HEK293 (cell line): ENCODE results near the gene HNF1A.

Experiments
- CTCF ChIA-PET: fragments of 350-600 bp; formaldehyde crosslinking; extraction: SDS; loops from one replicate; lab custom pipeline; 2021; ENCODE audit warnings: antibody characterized with exemption; lab: Yijun Ruan, JAX
- POLR2A ChIA-PET: fragments of 300-600 bp; formaldehyde crosslinking; extraction: SDS; loops from one replicate; lab custom pipeline; 2020; ENCODE audit warnings: antibody characterized with exemption, inconsistent platforms; lab: Yijun Ruan, JAX
- H3K27ac ChIP-seq: fragments of 200-500 bp; sonication (Bioruptor generic); 2 replicates; pipeline ENCODE4 v1.5.1; 2014; ENCODE audit warnings: low read depth, low read length, control low read depth, inconsistent platforms; ENCODE audit errors: extremely low read depth
- H3K36me3 ChIP-seq, 2 experiments: fragments of 200-500 bp in 1 of 2; sonication (Bioruptor generic) in 1 of 2; 1 replicate in 1 of 2; 2 replicates in 1 of 2; pipeline ENCODE4 v1.5.1; 2014 to 2017; ENCODE audit warnings: inconsistent platforms in 2 of 2, low read length in 2 of 2; ENCODE audit not compliant: control insufficient read depth in 2 of 2, insufficient read depth in 1 of 2
- H3K4me1 ChIP-seq: fragments of 200-500 bp; sonication (Bioruptor generic); 2 replicates; pipeline ENCODE4 v1.5.1; 2014; ENCODE audit warnings: mild to moderate bottlenecking, low read length, inconsistent platforms; ENCODE audit not compliant: control insufficient read depth, insufficient read depth
- H3K4me3 ChIP-seq: 2 replicates; pipeline ENCODE4 v1.5.1; 2011; ENCODE audit warnings: low read depth, mild to moderate bottlenecking, control low read depth, low read length, moderate library complexity
- H3K9me3 ChIP-seq: fragments of 200-500 bp; sonication (Bioruptor generic); 2 replicates; pipeline ENCODE4 v1.5.1; 2014; ENCODE audit warnings: low read depth, low read length, inconsistent platforms; ENCODE audit not compliant: control insufficient read depth, insufficient read depth
- HOXD13 ChIP-seq: sonication (generic); formaldehyde crosslinking; IDR thresholded peaks from 2 replicates; pipeline ENCODE4 v1.8.0; 2022; ENCODE audit warnings: missing genetic modification reagents, borderline replicate concordance
- MYNN ChIP-seq: fragments of 450-650 bp; formaldehyde crosslinking; IDR thresholded peaks from 2 replicates; pipeline ENCODE4 v1.5.1; 2016; ENCODE audit warnings: missing biosample characterization, missing genetic modification characterization, borderline replicate concordance
- OSR2 ChIP-seq: fragments of 450-650 bp; formaldehyde crosslinking; IDR thresholded peaks from 2 replicates; pipeline ENCODE4 v1.5.1; 2016; ENCODE audit warnings: missing biosample characterization, missing genetic modification characterization
- SP2 ChIP-seq: fragments of 450-650 bp; formaldehyde crosslinking; IDR thresholded peaks from 2 replicates; pipeline ENCODE4 v1.5.1; 2016; ENCODE audit warnings: missing biosample characterization, missing genetic modification characterization
- ZBTB1 ChIP-seq: fragments of 450-650 bp; formaldehyde crosslinking; IDR thresholded peaks from 2 replicates; pipeline ENCODE4 v1.5.1; 2016; ENCODE audit warnings: missing biosample characterization, missing genetic modification characterization
- ZFP37 ChIP-seq: fragments of 450-650 bp; formaldehyde crosslinking; IDR thresholded peaks from 2 replicates; pipeline ENCODE4 v1.5.1; 2016; ENCODE audit warnings: missing biosample characterization, missing genetic modification characterization
- ZIC2 ChIP-seq: fragments of 450-650 bp; formaldehyde crosslinking; IDR thresholded peaks from 2 replicates; pipeline ENCODE4 v1.5.1; 2016; ENCODE audit warnings: missing biosample characterization, missing genetic modification characterization
- ZNF146 ChIP-seq: fragments of 450-650 bp; formaldehyde crosslinking; IDR thresholded peaks from 2 replicates; pipeline ENCODE4 v1.5.1; 2016; ENCODE audit warnings: missing biosample characterization, missing genetic modification characterization
- ZNF16 ChIP-seq: fragments of 450-650 bp; formaldehyde crosslinking; IDR thresholded peaks from 2 replicates; pipeline ENCODE4 v1.5.1; 2016; ENCODE audit warnings: low read depth, missing biosample characterization, missing genetic modification characterization
- ZNF18 ChIP-seq: fragments of 450-650 bp; formaldehyde crosslinking; IDR thresholded peaks from 2 replicates; pipeline ENCODE4 v1.5.1; 2016; ENCODE audit warnings: missing biosample characterization, missing genetic modification characterization
- ZNF266 ChIP-seq: fragments of 450-650 bp; formaldehyde crosslinking; IDR thresholded peaks from 2 replicates; pipeline ENCODE4 v1.5.1; 2016; ENCODE audit warnings: missing biosample characterization, missing genetic modification characterization, low read depth
- ZNF302 ChIP-seq: fragments of 450-650 bp; formaldehyde crosslinking; IDR thresholded peaks from 2 replicates; pipeline ENCODE4 v1.5.1; 2016; ENCODE audit warnings: missing biosample characterization, missing genetic modification characterization, low read depth
- ZNF335 ChIP-seq: fragments of 450-650 bp; formaldehyde crosslinking; conservative IDR thresholded peaks from 2 replicates; pipeline ENCODE4 v1.5.1; 2016; ENCODE audit warnings: missing biosample characterization, missing genetic modification characterization
- ZNF391 ChIP-seq: fragments of 450-650 bp; formaldehyde crosslinking; IDR thresholded peaks from 2 replicates; pipeline ENCODE4 v1.5.1; 2016; ENCODE audit warnings: low read depth, missing biosample characterization, missing genetic modification characterization, borderline replicate concordance
- ZNF404 ChIP-seq: fragments of 450-650 bp; formaldehyde crosslinking; IDR thresholded peaks from 2 replicates; pipeline ENCODE4 v1.5.1; 2017; ENCODE audit warnings: missing biosample characterization, missing genetic modification characterization
- ZNF548 ChIP-seq: fragments of 450-650 bp; formaldehyde crosslinking; IDR thresholded peaks from 2 replicates; pipeline ENCODE4 v1.5.1; 2016; ENCODE audit warnings: missing biosample characterization, missing genetic modification characterization
- ZNF621 ChIP-seq: fragments of 450-650 bp; formaldehyde crosslinking; IDR thresholded peaks from 2 replicates; pipeline ENCODE4 v1.5.1; 2017; ENCODE audit warnings: missing biosample characterization, missing genetic modification characterization
- ZNF670 ChIP-seq: fragments of 450-650 bp; formaldehyde crosslinking; IDR thresholded peaks from 2 replicates; pipeline ENCODE4 v1.5.1; 2016; ENCODE audit warnings: missing biosample characterization, missing genetic modification characterization, low read depth
- ZSCAN16 ChIP-seq: fragments of 450-650 bp; formaldehyde crosslinking; IDR thresholded peaks from 2 replicates; pipeline ENCODE4 v1.5.1; 2016; ENCODE audit warnings: missing biosample characterization, missing genetic modification characterization
- TF ChIP-seq, protein P1 (sequence below): fragments of 450-650 bp; formaldehyde crosslinking; IDR thresholded peaks from 2 replicates; pipeline ENCODE4 v1.5.1; 2017; ENCODE audit warnings: missing biosample characterization, missing genetic modification characterization
- TF ChIP-seq, protein P2 (sequence below): fragments of 450-650 bp; formaldehyde crosslinking; IDR thresholded peaks from 2 replicates; pipeline ENCODE4 v1.5.1; 2016; ENCODE audit warnings: missing biosample characterization, missing genetic modification characterization

Gene HNF1A

DNA sequence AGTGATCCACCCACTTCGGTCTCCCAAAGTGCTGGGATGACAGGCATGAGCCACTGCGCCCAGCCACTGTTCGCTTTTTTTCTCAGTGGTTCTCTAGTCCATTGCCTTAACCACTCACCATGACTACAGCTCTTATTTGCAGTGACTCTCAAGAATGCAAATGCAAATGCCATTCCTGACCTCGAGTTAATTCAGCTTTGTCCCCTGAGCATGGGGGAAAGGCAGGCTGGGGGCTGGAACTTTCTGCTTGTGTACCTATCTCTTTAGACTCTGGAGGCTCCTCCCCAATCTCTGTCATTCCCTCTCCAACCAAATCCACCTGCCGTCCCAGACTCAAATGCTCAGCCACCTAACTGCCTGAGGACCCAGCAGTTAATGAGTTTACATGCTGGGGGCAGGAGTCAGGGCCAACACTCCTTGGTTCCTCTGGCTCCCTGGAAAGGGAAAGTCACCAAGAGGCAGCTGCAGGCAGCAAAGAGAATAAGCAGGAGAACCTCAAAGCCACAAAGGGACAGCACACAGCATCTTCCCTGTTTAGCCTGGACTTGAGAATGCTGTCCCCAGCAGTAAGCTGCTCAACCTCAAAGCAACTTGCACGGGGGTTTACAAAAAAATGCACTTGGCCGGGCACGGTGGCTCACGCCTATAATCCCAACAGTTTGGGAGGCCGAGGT, 5.3 kb upstream of the HNF1A start:
- POLR2A ChIA-PET: no interaction called here
- no peaks in the 10 kb centered on the region for H3K9me3 ChIP-seq
- H3K4me3 ChIP-seq: no peak overlapping the region
- no peaks in the 10 kb centered on the region for H3K4me1 ChIP-seq
- TF ChIP-seq ZNF266 (tag by site-specific recombination): no peak
- TF ChIP-seq ZNF302 (tag by site-specific recombination): no peak
- TF ChIP-seq ZNF16 (tag by site-specific recombination): no peak
- TF ChIP-seq MYNN (tag by site-specific recombination): peak; percentile 74; the same call in 1 of the 2 replicates
- peak; percentile 95 for TF ChIP-seq ZNF335 (tag by site-specific recombination)
- peak; percentile 35; the same call in 1 of the 2 replicates for TF ChIP-seq ZIC2 (tag by site-specific recombination)
- TF ChIP-seq ZBTB1 (tag by site-specific recombination): no peak
- TF ChIP-seq SP2 (tag by site-specific recombination): no peak
- TF ChIP-seq ZNF18: no peak
- TF ChIP-seq OSR2 (tag by site-specific recombination): no peak
- CTCF ChIA-PET: interaction anchor here (0.6 to 3.5 kb wide), 13 partner anchors 10 to 1471 kb away, joined by 3 to 32 read pairs (median 5); partner anchors contain the start of gene POP5
- H3K27ac ChIP-seq: no peak overlapping the region
- no peaks in the 10 kb centered on the region for H3K36me3 ChIP-seq

- Histone ChIP-seq H3K4me3 (no peak overlapping the region), H3K36me3 (no peaks in the 10 kb centered on the region), H3K4me1 (no peaks in the 10 kb centered on the region), H3K27ac (no peak overlapping the region), H3K9me3 (no peaks in the 10 kb centered on the region)
- TF ChIP-seq ZNF670: no peak
- TF ChIP-seq ZNF548 (tag by site-specific recombination): no peak
- no peak for TF ChIP-seq ZNF146 (tag by site-specific recombination)
- no peak for TF ChIP-seq ZNF404 (tag by site-specific recombination)
- TF ChIP-seq HOXD13 (CRISPR knock-in tag): no peak
- TF ChIP-seq, protein P1, sequence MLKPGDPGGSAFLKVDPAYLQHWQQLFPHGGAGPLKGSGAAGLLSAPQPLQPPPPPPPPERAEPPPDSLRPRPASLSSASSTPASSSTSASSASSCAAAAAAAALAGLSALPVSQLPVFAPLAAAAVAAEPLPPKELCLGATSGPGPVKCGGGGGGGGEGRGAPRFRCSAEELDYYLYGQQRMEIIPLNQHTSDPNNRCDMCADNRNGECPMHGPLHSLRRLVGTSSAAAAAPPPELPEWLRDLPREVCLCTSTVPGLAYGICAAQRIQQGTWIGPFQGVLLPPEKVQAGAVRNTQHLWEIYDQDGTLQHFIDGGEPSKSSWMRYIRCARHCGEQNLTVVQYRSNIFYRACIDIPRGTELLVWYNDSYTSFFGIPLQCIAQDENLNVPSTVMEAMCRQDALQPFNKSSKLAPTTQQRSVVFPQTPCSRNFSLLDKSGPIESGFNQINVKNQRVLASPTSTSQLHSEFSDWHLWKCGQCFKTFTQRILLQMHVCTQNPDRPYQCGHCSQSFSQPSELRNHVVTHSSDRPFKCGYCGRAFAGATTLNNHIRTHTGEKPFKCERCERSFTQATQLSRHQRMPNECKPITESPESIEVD: no peak
- TF ChIP-seq, protein P2, sequence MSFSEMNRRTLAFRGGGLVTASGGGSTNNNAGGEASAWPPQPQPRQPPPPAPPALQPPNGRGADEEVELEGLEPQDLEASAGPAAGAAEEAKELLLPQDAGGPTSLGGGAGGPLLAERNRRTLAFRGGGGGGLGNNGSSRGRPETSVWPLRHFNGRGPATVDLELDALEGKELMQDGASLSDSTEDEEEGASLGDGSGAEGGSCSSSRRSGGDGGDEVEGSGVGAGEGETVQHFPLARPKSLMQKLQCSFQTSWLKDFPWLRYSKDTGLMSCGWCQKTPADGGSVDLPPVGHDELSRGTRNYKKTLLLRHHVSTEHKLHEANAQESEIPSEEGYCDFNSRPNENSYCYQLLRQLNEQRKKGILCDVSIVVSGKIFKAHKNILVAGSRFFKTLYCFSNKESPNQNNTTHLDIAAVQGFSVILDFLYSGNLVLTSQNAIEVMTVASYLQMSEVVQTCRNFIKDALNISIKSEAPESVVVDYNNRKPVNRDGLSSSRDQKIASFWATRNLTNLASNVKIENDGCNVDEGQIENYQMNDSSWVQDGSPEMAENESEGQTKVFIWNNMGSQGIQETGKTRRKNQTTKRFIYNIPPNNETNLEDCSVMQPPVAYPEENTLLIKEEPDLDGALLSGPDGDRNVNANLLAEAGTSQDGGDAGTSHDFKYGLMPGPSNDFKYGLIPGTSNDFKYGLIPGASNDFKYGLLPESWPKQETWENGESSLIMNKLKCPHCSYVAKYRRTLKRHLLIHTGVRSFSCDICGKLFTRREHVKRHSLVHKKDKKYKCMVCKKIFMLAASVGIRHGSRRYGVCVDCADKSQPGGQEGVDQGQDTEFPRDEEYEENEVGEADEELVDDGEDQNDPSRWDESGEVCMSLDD (tag by site-specific recombination): no peak
- TF ChIP-seq ZSCAN16: no peak
- no peak for TF ChIP-seq ZFP37 (tag by site-specific recombination)
- no peak for TF ChIP-seq ZNF391 (tag by site-specific recombination)
- no peak for TF ChIP-seq ZNF621
- CTCF ChIA-PET: interaction anchor here (0.6 kb wide), 1 partner anchor 517 kb away, joined by 4 read pairs; no protein-coding TSS in a partner anchor
- POLR2A ChIA-PET: no interaction called here
These were observed 630 bp upstream of the HNF1A start for GRCh38 chr12:120977531-120978295.
